OCI-LY1 (cell line): ENCODE measurements around the gene DCTN1.

ENCODE experiments used
- H2AFZ ChIP-seq: fragments of 200-600 bp; sonication (generic), shearing (Covaris generic); 2 replicates; pipeline ENCODE4 v1.6.0; 2014; ENCODE audit warnings: antibody characterized with exemption, mild to moderate bottlenecking, low read length
- H3F3A ChIP-seq: fragments of 200-600 bp; sonication (generic), shearing (Covaris generic); 2 replicates; pipeline ENCODE4 v1.6.0; 2014; ENCODE audit warnings: mild to moderate bottlenecking, antibody characterized with exemption, low read length, moderate library complexity; ENCODE audit not compliant: insufficient read depth
- H3K27ac ChIP-seq: fragments of 200-600 bp; sonication (generic); 2 replicates; pipeline ENCODE4 v1.5.1; 2014; ENCODE audit warnings: low read length, mixed run types, mild to moderate bottlenecking, low read depth; ENCODE audit not compliant: poor library complexity, severe bottlenecking
- H3K27me3 ChIP-seq: fragments of 200-600 bp; sonication (generic); 2 replicates; pipeline ENCODE4 v1.6.0; 2014; ENCODE audit warnings: antibody characterized with exemption, mild to moderate bottlenecking, low read length, moderate library complexity; ENCODE audit not compliant: insufficient read depth
- H3K36me3 ChIP-seq: fragments of 200-600 bp; sonication (generic); 2 replicates; pipeline ENCODE4 v1.6.1; 2014; ENCODE audit warnings: mild to moderate bottlenecking, antibody characterized with exemption, low read length, moderate library complexity, mixed read lengths; ENCODE audit not compliant: insufficient read depth
- H3K4me1 ChIP-seq: fragments of 200-600 bp; sonication (generic); 2 replicates; pipeline ENCODE4 v1.5.1; 2014; ENCODE audit warnings: mild to moderate bottlenecking, low read length, moderate library complexity; ENCODE audit not compliant: insufficient read depth, severe bottlenecking
- H3K4me2 ChIP-seq: fragments of 200-600 bp; sonication (generic), shearing (Covaris generic); 2 replicates; pipeline ENCODE4 v1.6.1; 2014; ENCODE audit warnings: low read length
- H3K4me3 ChIP-seq: fragments of 200-600 bp; sonication (generic); 2 replicates; pipeline ENCODE4 v1.5.1; 2014; ENCODE audit warnings: low read length, low read depth, mild to moderate bottlenecking, mixed read lengths; ENCODE audit not compliant: poor library complexity, severe bottlenecking
- H3K79me2 ChIP-seq: fragments of 200-600 bp; shearing (Covaris generic); 2 replicates; pipeline ENCODE4 v1.6.1; 2016; ENCODE audit warnings: mixed run types, low read length, mixed read lengths; ENCODE audit not compliant: insufficient read depth
- H3K9ac ChIP-seq: fragments of 200-600 bp; sonication (generic), shearing (Covaris generic); 2 replicates; pipeline ENCODE4 v1.6.1; 2014; ENCODE audit warnings: mild to moderate bottlenecking, low read length, mixed read lengths
- H3K9me2 ChIP-seq: fragments of 200-600 bp; sonication (generic), shearing (Covaris generic); 2 replicates; pipeline ENCODE4 v1.6.1; 2014; ENCODE audit warnings: low read depth, mild to moderate bottlenecking, low read length, mixed read lengths
- H3K9me3 ChIP-seq: fragments of 200-600 bp; shearing (Covaris generic); 2 replicates; pipeline ENCODE4 v1.6.1; 2014; ENCODE audit warnings: low read length, mixed read lengths
- H4K20me1 ChIP-seq: fragments of 200-600 bp; sonication (generic), shearing (Covaris generic); 2 replicates; pipeline ENCODE4 v1.6.0; 2016; ENCODE audit warnings: mild to moderate bottlenecking, low read length; ENCODE audit not compliant: insufficient read depth
- EZH2 ChIP-seq: fragments of 200-600 bp; sonication (generic), shearing (Covaris generic); IDR thresholded peaks from 2 replicates; pipeline ENCODE4 v1.8.0; 2017; ENCODE audit warnings: borderline replicate concordance, mixed run types, mild to moderate bottlenecking, antibody characterized with exemption, low read length, moderate library complexity, mixed read lengths
- TF ChIP-seq, protein P1 (sequence below): fragments of 200-600 bp; sonication (generic), shearing (Covaris generic); IDR thresholded peaks from 2 replicates; pipeline ENCODE4 v1.5.1; 2017; ENCODE audit warnings: mild to moderate bottlenecking, antibody characterized with exemption, low read length, moderate library complexity, mixed read lengths

DCTN1 gene

DNA sequence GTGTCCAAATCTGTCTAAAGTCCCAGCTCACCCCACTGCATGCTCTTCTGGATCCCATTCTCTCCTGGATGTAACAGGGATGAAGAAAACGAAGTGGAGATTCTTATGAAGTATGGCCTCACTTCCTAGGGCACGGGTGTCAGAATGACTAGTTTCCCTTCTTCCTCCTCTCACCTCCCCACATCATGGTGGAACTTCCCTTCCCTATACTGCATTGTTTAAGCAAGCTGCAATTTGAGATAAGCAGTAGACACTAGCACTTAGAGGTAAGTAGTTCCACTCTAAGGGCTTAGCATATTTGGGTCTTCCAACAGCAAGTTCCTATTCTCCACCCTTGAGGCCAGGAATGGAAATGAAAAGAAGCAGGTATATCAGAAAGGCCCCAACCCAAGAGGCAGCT is 66.6 kb downstream of the DCTN1 start:
- no peaks in the 10 kb centered on the region for H3K36me3 ChIP-seq
- H3K4me1 ChIP-seq = no peaks in the 10 kb centered on the region
- H3K27me3 ChIP-seq = no peaks in the 10 kb centered on the region; the same call in 1 of the 2 replicates
- H3F3A ChIP-seq = no peaks in the 10 kb centered on the region
- H3K4me2 ChIP-seq = no peak overlapping the region
- H2AFZ ChIP-seq = no peak overlapping the region
- TF ChIP-seq EZH2 = no peak
- TF ChIP-seq, protein P1, sequence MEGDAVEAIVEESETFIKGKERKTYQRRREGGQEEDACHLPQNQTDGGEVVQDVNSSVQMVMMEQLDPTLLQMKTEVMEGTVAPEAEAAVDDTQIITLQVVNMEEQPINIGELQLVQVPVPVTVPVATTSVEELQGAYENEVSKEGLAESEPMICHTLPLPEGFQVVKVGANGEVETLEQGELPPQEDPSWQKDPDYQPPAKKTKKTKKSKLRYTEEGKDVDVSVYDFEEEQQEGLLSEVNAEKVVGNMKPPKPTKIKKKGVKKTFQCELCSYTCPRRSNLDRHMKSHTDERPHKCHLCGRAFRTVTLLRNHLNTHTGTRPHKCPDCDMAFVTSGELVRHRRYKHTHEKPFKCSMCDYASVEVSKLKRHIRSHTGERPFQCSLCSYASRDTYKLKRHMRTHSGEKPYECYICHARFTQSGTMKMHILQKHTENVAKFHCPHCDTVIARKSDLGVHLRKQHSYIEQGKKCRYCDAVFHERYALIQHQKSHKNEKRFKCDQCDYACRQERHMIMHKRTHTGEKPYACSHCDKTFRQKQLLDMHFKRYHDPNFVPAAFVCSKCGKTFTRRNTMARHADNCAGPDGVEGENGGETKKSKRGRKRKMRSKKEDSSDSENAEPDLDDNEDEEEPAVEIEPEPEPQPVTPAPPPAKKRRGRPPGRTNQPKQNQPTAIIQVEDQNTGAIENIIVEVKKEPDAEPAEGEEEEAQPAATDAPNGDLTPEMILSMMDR = no peak
- H3K9ac ChIP-seq = no peak overlapping the region
- no peaks in the 10 kb centered on the region for H4K20me1 ChIP-seq
- H3K79me2 ChIP-seq = no peaks in the 10 kb centered on the region
- no peak overlapping the region for H3K27ac ChIP-seq
- H3K4me3 ChIP-seq = no peak overlapping the region
- H3K9me3 ChIP-seq = no peaks in the 10 kb centered on the region
- no peaks in the 10 kb centered on the region for H3K9me2 ChIP-seq

DNA sequence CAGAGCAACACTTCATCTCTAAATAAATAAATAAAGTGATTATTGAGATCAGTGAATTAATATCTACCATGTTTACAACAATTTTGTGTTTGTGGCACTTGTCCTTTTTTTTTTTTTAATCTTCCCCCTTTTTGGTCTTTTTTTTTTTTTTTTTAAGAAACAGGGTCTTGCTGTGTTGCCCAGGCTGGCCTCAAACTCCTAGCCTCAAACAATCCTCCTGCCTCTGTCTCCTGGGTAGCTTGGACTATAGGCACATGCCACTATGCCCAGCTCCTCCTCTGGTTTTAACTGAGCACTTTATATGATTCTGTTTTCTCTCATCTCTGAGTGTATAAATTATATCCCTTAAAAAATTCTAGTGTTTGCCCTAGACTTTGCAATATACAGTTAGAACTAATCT is 67.2 kb downstream of the DCTN1 start:
- TF ChIP-seq, protein P1 = no peak
- TF ChIP-seq EZH2 = no peak
- no peaks in the 10 kb centered on the region for H3K36me3 ChIP-seq
- H3K27ac ChIP-seq = no peak overlapping the region
- H3K79me2 ChIP-seq = no peaks in the 10 kb centered on the region
- no peak overlapping the region for H3K9ac ChIP-seq
- H3K9me3 ChIP-seq = no peaks in the 10 kb centered on the region
- no peaks in the 10 kb centered on the region for H3K4me1 ChIP-seq
- no peaks in the 10 kb centered on the region for H3K9me2 ChIP-seq
- H3K4me3 ChIP-seq = no peak overlapping the region
- no peak overlapping the region for H3K4me2 ChIP-seq
- no peaks in the 10 kb centered on the region for H3F3A ChIP-seq
- H2AFZ ChIP-seq = no peak overlapping the region
- H4K20me1 ChIP-seq = no peaks in the 10 kb centered on the region
- H3K27me3 ChIP-seq = no peaks in the 10 kb centered on the region; the same call in 1 of the 2 replicates
